Hindlimb muscle (tissue), 1 donor: ENCODE data around the gene ATG2B. TPM values are rescaled to one million over a fixed set of nuclear protein-coding genes. Genes with fewer than 3 reads are reported as not detected.

Experiments used
- DNase-seq: peaks from one replicate; pipeline ENCODE4 v3.0.0-alpha.2; 2013
- polyA plus RNA-seq: library from polyadenylated mRNA; unstranded; fragments of 120-200 nt; gene quantifications from one replicate; pipeline ENCODE4 v1.2.1, GENCODE V29; 2013; ENCODE audit not compliant: insufficient read length

Gene ATG2B
- polyA plus RNA-seq, 1 donor = 17.4 TPM

GRCh38 chr14:96309133-96309895 is 53.8 kb downstream of the ATG2B start:
- no peak for DNase-seq

- DNase-seq = no peak
Observed at GRCh38 chr14:96307434-96307833, 55.7 kb downstream of the ATG2B start.

- DNase-seq = no peak
Observed at GRCh38 chr14:96304956-96305355, 58.2 kb downstream of the ATG2B start.

GRCh38 chr14:96303981-96304380 is 59.2 kb downstream of the ATG2B start:
- no peak for DNase-seq

GRCh38 chr14:96299441-96299840 is 63.7 kb downstream of the ATG2B start:
- no peak for DNase-seq

- DNase-seq = no peak
Observed at GRCh38 chr14:96297997-96298515, 65.1 kb downstream of the ATG2B start.

GRCh38 chr14:96297000-96297399 is 66.1 kb downstream of the ATG2B start:
- DNase-seq = no peak

- DNase-seq = no peak
Observed at GRCh38 chr14:96294246-96294645, 68.9 kb downstream of the ATG2B start.

GRCh38 chr14:96287856-96288255 is 75.3 kb downstream of the ATG2B start:
- no peak for DNase-seq

GRCh38 chr14:96286251-96286650 is 76.9 kb downstream of the ATG2B start:
- DNase-seq = no peak

- DNase-seq = no peak
Observed at GRCh38 chr14:96285667-96286066, 77.5 kb downstream of the ATG2B start.

- DNase-seq = no peak
Observed at GRCh38 chr14:96284430-96284829, 78.7 kb downstream of the ATG2B start.

GRCh38 chr14:96284008-96284407 is 79.1 kb downstream of the ATG2B start:
- no peak for DNase-seq

- DNase-seq = no peak
Observed at GRCh38 chr14:96281486-96281885, 81.7 kb downstream of the ATG2B start.

- no peak for DNase-seq
Observed at GRCh38 chr14:96280104-96280503, 83.0 kb downstream of the ATG2B start.

- DNase-seq = no peak
Observed at GRCh38 chr14:96279564-96279963, 83.6 kb downstream of the ATG2B start.

- DNase-seq = no peak
Observed at GRCh38 chr14:96277890-96278289, 85.3 kb downstream of the ATG2B start.

GRCh38 chr14:96275177-96276112 is 87.7 kb downstream of the ATG2B start:
- DNase-seq = peak; percentile 55

- DNase-seq = no peak
Observed at GRCh38 chr14:96274543-96274942, 88.6 kb downstream of the ATG2B start.

GRCh38 chr14:96274122-96274521 is 89.0 kb downstream of the ATG2B start:
- no peak for DNase-seq

GRCh38 chr14:96273629-96274028 is 89.5 kb downstream of the ATG2B start:
- no peak for DNase-seq

- no peak for DNase-seq
Observed at GRCh38 chr14:96272777-96273473, 90.2 kb downstream of the ATG2B start.

GRCh38 chr14:96271421-96271762 is 91.7 kb downstream of the ATG2B start:
- DNase-seq = no peak
